HFF-Myc (cell line): ENCODE results near the gene BCL7A.

Experiments
- DNase-seq: peaks from one replicate; pipeline ENCODE4 v3.0.0-alpha.2; 2011; ENCODE audit warnings: low read depth; ENCODE audit errors: extremely low read depth
- H3K4me3 ChIP-seq: replicated peaks from 2 replicates; pipeline ENCODE4 v1.5.1; 2011; ENCODE audit warnings: low read depth, mild to moderate bottlenecking, control low read depth, low read length
- TF ChIP-seq, protein P1 (sequence below): IDR thresholded peaks from 2 replicates; pipeline ENCODE4 v1.5.1; 2012; ENCODE audit warnings: mild to moderate bottlenecking, low read depth, low read length, control low read depth; ENCODE audit errors: missing control alignments

The BCL7A gene

DNA sequence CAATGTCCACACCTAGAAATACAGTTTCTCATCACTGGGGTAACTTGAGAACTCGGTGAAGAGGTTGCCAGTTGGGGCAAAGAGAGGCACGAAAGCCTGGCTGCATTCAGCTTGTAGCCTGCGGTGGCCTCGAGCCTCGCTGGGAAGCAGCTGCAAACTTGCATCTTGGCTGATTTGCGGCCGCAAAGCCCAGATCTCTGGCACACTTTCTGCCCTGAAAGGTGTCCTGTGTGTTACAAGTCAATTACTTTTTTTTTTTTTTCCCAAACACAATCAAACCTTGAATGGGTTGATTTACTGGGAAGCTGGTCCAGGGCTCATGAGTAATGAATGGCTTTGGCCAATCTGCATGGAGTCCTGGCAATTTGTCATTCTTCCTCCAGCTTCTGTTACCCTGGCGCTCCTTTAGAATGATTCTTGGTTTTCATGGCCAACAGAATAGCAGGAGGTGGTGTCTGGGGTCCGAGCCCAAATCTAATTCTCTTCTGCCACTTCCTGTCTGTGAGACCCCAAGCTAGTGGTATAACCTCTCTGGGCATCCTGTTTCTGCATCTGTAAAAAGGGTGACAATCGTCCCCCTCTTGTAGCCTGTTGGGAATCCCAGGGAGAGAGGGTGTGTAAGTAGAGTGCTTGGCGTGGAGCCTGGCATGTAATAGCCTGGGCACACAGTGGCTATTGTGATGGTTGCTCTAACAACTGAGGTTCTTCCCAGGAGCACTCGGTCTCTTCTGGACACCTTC lies 6.7 kb downstream of the BCL7A start:
- no peak for DNase-seq
- H3K4me3 ChIP-seq: no peak overlapping the region
- TF ChIP-seq, protein P1, sequence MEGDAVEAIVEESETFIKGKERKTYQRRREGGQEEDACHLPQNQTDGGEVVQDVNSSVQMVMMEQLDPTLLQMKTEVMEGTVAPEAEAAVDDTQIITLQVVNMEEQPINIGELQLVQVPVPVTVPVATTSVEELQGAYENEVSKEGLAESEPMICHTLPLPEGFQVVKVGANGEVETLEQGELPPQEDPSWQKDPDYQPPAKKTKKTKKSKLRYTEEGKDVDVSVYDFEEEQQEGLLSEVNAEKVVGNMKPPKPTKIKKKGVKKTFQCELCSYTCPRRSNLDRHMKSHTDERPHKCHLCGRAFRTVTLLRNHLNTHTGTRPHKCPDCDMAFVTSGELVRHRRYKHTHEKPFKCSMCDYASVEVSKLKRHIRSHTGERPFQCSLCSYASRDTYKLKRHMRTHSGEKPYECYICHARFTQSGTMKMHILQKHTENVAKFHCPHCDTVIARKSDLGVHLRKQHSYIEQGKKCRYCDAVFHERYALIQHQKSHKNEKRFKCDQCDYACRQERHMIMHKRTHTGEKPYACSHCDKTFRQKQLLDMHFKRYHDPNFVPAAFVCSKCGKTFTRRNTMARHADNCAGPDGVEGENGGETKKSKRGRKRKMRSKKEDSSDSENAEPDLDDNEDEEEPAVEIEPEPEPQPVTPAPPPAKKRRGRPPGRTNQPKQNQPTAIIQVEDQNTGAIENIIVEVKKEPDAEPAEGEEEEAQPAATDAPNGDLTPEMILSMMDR: no peak

DNA sequence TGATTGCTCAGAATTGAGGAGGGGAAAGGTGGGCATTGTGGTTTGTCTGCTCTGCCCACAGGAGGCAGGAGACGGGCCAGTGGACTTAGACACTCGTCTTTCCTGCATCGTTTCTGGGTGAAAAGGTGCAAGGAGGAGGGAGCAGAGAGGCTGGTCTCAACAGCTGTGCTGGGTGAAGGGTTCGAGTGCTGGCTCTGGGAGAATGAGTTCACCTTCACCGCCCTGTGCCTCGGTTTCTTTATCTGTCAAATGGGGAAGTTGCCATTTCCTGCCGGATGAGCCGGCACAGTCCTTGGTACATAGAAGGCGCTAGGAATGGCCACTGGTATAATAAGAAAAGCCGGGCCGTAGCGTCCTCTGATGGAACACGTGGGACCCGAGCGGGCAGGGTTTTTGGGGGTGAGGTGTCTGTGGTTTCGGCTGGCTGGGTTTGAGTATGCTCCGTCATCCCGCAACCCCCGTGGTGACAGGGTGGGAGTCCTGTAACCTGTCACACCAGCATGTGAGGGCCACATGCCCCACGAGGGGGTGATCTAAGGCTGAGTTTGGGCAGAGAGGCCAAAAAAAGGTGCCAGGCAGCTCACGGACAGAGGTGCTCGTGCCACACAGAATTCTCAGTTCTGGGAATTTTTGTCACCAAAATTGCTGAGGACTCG lies 7.3 kb downstream of the BCL7A start:
- no peak overlapping the region for H3K4me3 ChIP-seq
- TF ChIP-seq, protein P1: no peak
- DNase-seq: no peak

DNA sequence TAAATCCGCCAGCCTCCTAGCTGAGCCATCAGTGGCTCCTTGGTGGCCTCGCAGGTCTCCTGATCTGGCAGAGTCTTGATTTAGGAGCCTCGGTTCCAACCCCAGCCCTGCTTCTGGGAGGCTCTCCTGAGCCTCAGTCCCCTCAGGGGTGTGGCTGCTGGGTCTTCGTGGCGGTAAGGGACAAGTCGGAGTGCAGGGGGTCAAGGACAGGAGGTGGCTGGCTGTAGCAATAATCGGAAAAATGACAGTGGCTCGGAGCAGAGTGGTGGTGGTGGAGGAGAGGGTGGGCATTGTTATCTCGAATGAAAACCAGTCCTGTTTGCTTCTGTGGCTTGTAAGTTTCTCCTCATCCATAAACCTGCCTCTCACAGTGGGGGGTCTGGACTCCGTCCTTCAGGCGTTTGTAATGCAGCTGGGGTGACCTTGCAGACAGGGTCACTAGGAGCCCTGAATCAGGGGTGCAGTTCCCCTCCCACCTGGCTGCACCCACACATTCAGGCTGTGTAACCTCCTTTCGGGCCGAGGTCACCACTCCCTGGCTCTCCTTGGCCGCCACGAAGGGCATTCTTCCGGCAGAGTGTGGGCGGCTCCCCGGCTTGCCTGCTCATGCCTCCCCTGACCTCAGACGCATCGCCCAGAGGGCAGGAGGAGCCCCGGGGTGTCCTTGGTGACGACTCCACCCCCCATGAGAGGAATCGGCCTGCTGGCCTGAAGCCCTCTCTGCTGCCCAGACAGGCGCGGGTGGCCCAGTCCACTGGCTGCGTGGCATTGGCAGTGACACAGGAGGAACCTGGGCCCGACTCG lies 8.1 kb downstream of the BCL7A start:
- H3K4me3 ChIP-seq: no peak overlapping the region
- TF ChIP-seq, protein P1: no peak
- no peak for DNase-seq

DNA sequence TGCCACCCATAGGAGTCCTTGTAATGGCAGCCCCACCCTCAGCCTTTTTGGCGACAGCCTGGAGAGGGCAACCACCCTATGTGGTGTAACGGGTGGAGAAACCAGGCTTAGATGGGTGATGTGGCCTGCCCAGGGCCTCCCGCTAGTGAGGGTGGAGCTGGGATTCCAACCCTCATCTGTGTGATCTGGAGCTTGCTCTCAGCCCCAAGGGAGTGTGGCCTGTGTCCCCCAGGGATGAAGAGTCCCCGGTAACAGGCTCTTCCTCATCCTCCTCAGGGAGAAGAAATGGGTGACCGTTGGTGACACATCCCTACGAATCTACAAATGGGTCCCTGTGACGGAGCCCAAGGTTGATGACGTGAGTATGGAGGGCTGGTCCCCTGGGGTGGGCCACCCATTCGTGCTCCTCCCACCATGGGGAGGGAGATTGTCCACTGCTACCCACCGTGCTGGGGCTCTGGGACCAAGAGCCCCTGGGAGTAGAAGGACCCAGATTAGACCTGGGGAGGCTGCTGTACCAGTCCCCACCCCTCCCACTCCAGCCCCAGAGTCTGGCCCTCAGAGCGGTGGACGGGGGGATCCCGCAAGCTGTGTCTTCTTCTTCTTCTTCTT lies 8.8 kb downstream of the BCL7A start:
- no peak for DNase-seq
- TF ChIP-seq, protein P1: no peak
- H3K4me3 ChIP-seq: no peak overlapping the region

DNA sequence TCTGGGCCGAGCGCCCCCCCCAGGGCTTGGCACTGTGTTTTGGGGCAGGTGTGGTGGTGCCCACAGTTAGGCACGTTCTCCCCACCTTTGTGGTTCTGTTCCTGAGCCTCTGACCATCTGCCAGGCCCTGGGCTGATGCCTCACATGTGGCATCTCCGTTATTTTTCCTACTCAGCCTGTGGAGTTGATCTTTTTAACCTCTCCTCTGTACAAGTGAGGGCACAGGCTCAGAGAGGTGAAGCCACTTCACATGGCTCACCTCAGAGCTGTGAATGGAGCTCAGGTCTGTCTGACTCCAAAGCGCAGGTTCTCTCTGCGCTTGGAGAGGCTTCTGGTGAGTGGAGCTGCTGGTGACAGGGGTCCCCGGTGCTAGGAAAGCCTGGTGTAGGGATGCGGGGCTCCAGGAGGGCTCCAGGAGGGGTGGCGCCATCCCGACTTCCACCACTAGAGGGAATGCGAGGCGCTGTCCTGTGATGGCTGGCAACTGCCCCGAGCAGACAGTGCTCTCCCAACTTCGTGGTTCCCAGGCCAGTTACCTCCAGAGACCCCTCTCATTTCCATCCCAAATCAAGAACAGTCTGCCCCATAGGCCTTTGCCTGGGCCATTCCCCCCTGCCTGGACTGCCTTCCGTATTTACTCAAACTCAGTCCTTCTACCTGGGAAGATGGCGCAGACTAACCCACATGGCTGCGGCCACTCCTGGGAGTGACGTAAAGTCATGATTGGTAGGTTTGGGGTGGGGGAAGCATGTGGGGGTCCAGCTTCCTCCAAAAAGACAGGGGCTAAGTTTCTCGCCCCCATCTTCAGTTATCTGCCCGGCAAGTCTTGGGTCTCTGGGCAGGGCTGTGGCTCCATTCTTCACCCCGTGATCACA lies 9.9 kb downstream of the BCL7A start:
- TF ChIP-seq, protein P1: peak; percentile 83
- DNase-seq: no peak

DNA sequence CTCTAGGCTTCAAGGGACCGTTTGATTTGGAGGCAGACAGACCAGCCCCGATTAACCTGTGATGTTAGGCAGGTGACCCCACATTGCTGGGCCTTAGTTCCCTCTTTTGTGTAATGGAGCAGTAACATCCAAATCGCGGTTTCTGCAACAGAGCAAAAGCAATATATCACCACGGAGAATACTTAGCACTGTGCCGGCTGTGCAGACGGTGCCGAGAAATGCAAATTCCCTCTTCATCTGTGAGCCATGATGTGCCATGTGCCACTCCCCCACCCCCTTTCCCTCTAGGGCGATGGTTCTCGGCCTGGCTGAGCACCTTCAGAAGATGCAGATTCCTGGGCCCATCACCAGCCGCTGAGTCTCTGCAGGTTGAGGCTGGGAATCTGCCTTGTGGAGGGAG lies 10.9 kb downstream of the BCL7A start:
- no peak overlapping the region for H3K4me3 ChIP-seq
- DNase-seq: no peak
- TF ChIP-seq, protein P1: no peak

More for the DNA sequence above, 9.9 kb downstream of the BCL7A start:
- H3K4me3 ChIP-seq: no peak overlapping the region
